WI38 (cell line): ENCODE measurements around the gene SORL1.

Experiments
- H3K4me3 ChIP-seq: 2 replicates; pipeline ENCODE4 v1.5.1; 2011; ENCODE audit warnings: low read depth, mild to moderate bottlenecking, control low read depth, low read length
- CTCF ChIP-seq: IDR thresholded peaks from 2 replicates; pipeline ENCODE4 v1.5.1; 2012; ENCODE audit warnings: low read depth, mild to moderate bottlenecking, control low read depth, low read length

The SORL1 gene

GRCh38 chr11:121431820-121432526 lies 20.1 kb upstream of the SORL1 start:
- no peak overlapping the region for H3K4me3 ChIP-seq
- no peak for TF ChIP-seq CTCF

- TF ChIP-seq CTCF: no peak
- H3K4me3 ChIP-seq: no peak overlapping the region
Measured at GRCh38 chr11:121435132-121435531, 17.0 kb upstream of the SORL1 start.

- H3K4me3 ChIP-seq: no peak overlapping the region
- TF ChIP-seq CTCF: no peak
Measured at GRCh38 chr11:121435551-121436511, 16.3 kb upstream of the SORL1 start.

GRCh38 chr11:121437018-121437685 lies 15.0 kb upstream of the SORL1 start:
- no peak overlapping the region for H3K4me3 ChIP-seq
- no peak for TF ChIP-seq CTCF

- H3K4me3 ChIP-seq: no peak overlapping the region
- no peak for TF ChIP-seq CTCF
Measured at GRCh38 chr11:121437686-121438078, 14.4 kb upstream of the SORL1 start.

GRCh38 chr11:121439337-121439736 lies 12.8 kb upstream of the SORL1 start:
- H3K4me3 ChIP-seq: no peak overlapping the region
- TF ChIP-seq CTCF: no peak
